Sigmoid colon (tissue), 4 donors: Measurements from ENCODE around the gene ABHD10.

Source experiments
- CTCF ChIP-seq, 4 experiments: fragments of 450-650 bp in 3 of 4; fragments of 200-600 bp in 1 of 4; IDR thresholded peaks; one replicate each; pipeline ENCODE4 v1.5.1; 2016 to 2019; ENCODE audit warnings: antibody characterized with exemption in 4 of 4, mild to moderate bottlenecking in 3 of 4, moderate library complexity in 2 of 4
- POLR2A ChIP-seq, 2 donors: fragments of 450-650 bp; IDR thresholded peaks; one replicate each; pipeline ENCODE4 v1.6.1; 2016; ENCODE audit warnings: antibody characterized with exemption in 2 of 2, mild to moderate bottlenecking in 2 of 2, moderate library complexity in 2 of 2
- POLR2AphosphoS5 ChIP-seq, 4 donors: sonication (generic); formaldehyde crosslinking; IDR thresholded peaks; one replicate each; pipeline ENCODE4 v1.6.1; 2017; ENCODE audit warnings: antibody characterized with exemption in 4 of 4

- no peak for TF ChIP-seq POLR2A (IDR thresholded peaks at IDR 0.05)
- TF ChIP-seq CTCF (IDR thresholded peaks at IDR 0.05) = no peak
- peak in 1 of 4 donors; percentile 4 for TF ChIP-seq POLR2AphosphoS5 (IDR thresholded peaks at IDR 0.05)
These were observed 21.7 kb upstream of the ABHD10 start for GRCh38 chr3:111956995-111957734.
